PC-9 (cell line): ENCODE results near the gene PRDM15. TPM values are rescaled to one million over a fixed set of nuclear protein-coding genes. Genes with fewer than 3 reads are reported as not detected.

ENCODE experiments used
- BruUV-seq: library from RNA; stranded (reverse); fragments of 400-500 nt; replicated peaks from 2 replicates; lab custom pipeline; 2021; lab: Mats Ljungman, UMichigan
- CTCF ChIA-PET: fragments of 300-600 bp; sonication (Branson Sonifier 250); formaldehyde crosslinking; loops from one replicate; lab custom pipeline; 2022; ENCODE audit warnings: antibody characterized with exemption; lab: Charles Lee
- POLR2A ChIA-PET: fragments of 300-600 bp; sonication (Branson Sonifier 250); formaldehyde crosslinking; loops from one replicate; lab custom pipeline; 2022; ENCODE audit warnings: antibody characterized with exemption; ENCODE audit not compliant: unreplicated experiment; lab: Charles Lee
- DNase-seq, 2 experiments: peaks; one replicate each; pipeline versions ENCODE4 v3.0.0 to v3.0.0-alpha.2; 2015 to 2022; ENCODE audit warnings: mixed read lengths in 1 of 2
- H2AFZ ChIP-seq: fragments of 200-600 bp; sonication (generic); 2 replicates; pipeline ENCODE4 v1.8.1; 2017; ENCODE audit warnings: antibody characterized with exemption
- H3F3A ChIP-seq: fragments of 200-600 bp; sonication (generic); 2 replicates; pipeline ENCODE4 v1.8.1; 2017; ENCODE audit warnings: antibody characterized with exemption, mild to moderate bottlenecking, low read depth; ENCODE audit not compliant: insufficient read depth
- H3K27ac ChIP-seq: fragments of 200-600 bp; sonication (generic); 2 replicates; pipeline ENCODE4 v1.6.1; 2016; ENCODE audit warnings: mixed run types
- H3K27me3 ChIP-seq: fragments of 200-600 bp; sonication (generic); 2 replicates; pipeline ENCODE4 v1.6.1; 2016; ENCODE audit warnings: low read depth, mixed run types; ENCODE audit not compliant: insufficient read depth
- H3K36me3 ChIP-seq: fragments of 200-600 bp; sonication (generic); 2 replicates; pipeline ENCODE4 v1.6.1; 2016; ENCODE audit warnings: low read depth, mixed run types
- H3K4me1 ChIP-seq: fragments of 200-600 bp; sonication (generic); replicated peaks from 2 replicates; pipeline ENCODE4 v1.6.1; 2016; ENCODE audit warnings: mixed run types; ENCODE audit not compliant: insufficient read depth
- H3K4me2 ChIP-seq: fragments of 200-600 bp; sonication (generic); 2 replicates; pipeline ENCODE4 v1.6.1; 2017; ENCODE audit warnings: mixed run types
- H3K4me3 ChIP-seq: fragments of 200-600 bp; sonication (generic); 2 replicates; pipeline ENCODE4 v1.6.1; 2016; ENCODE audit warnings: mixed run types
- H3K79me2 ChIP-seq: fragments of 200-600 bp; sonication (generic); 2 replicates; pipeline ENCODE4 v1.6.1; 2017; ENCODE audit warnings: low read depth, mixed run types
- H3K9me2 ChIP-seq: fragments of 200-600 bp; sonication (generic); 2 replicates; pipeline ENCODE4 v1.8.1; 2017; ENCODE audit warnings: mild to moderate bottlenecking; ENCODE audit not compliant: insufficient read depth
- H3K9me3 ChIP-seq: fragments of 200-600 bp; sonication (generic); 2 replicates; pipeline ENCODE4 v1.8.1; 2016; ENCODE audit warnings: low read depth; ENCODE audit not compliant: insufficient read depth
- H4K20me1 ChIP-seq: fragments of 200-600 bp; sonication (generic); 2 replicates; pipeline ENCODE4 v1.8.1; 2017; ENCODE audit not compliant: insufficient read depth
- CTCF ChIP-seq: fragments of 200-600 bp; sonication (generic); conservative IDR thresholded peaks from 2 replicates; pipeline ENCODE4 v1.6.1; 2017; ENCODE audit warnings: mixed run types, antibody characterized with exemption, mild to moderate bottlenecking, moderate library complexity
- EZH2 ChIP-seq: fragments of 200-600 bp; sonication (generic); IDR thresholded peaks from 2 replicates; pipeline ENCODE4 v1.8.0; 2017; ENCODE audit warnings: antibody characterized with exemption, low read depth
- intact Hi-C: fragments of 100-400 bp; cut with micrococcal nuclease; formaldehyde crosslinking; loops from one replicate; pipeline ENCODE4 v1.10.0; 2022; ENCODE audit not compliant: unreplicated experiment
- total RNA-seq: library from RNA; stranded (reverse); gene quantifications from 2 replicates; pipeline ENCODE4 v1.2.3, GENCODE V29; 2021

The PRDM15 gene
- total RNA-seq, 1 experiment from 2014 or later, result 8.8 TPM

GRCh38 chr21:41890355-41890754 is 11.2 kb upstream of the PRDM15 start:
- intact Hi-C loops, result loop anchor here (5.0 kb wide), 1 partner anchor 67 kb away; no protein-coding TSS in a partner anchor
- TF ChIP-seq EZH2 (no peak), CTCF (no peak)
- Histone ChIP-seq H3K36me3 (no peaks in the 10 kb centered on the region), H3K9me3 (no peaks in the 10 kb centered on the region), H3K4me3 (no peak overlapping the region), H3F3A (no peaks in the 10 kb centered on the region), H3K27me3 (no peaks in the 10 kb centered on the region), H3K27ac (no peak overlapping the region), H3K79me2 (no peaks in the 10 kb centered on the region), H4K20me1 (no peaks in the 10 kb centered on the region), H3K4me2 (no peak overlapping the region), H2AFZ (no peak overlapping the region), H3K9me2 (no peaks in the 10 kb centered on the region), H3K4me1 (peaks cover 18% of the 10 kb centered on the region)
- CTCF ChIA-PET, result no interaction called here
- POLR2A ChIA-PET, result no interaction called here
- BruUV-seq, result no TSS peak
- no peak for DNase-seq

GRCh38 chr21:41888749-41889376 is 9.7 kb upstream of the PRDM15 start:
- Histone ChIP-seq H3K27ac (no peak overlapping the region), H3K4me1 (peaks cover 18% of the 10 kb centered on the region), H3K4me2 (no peak overlapping the region), H3K9me2 (no peaks in the 10 kb centered on the region), H4K20me1 (no peaks in the 10 kb centered on the region), H3K4me3 (no peak overlapping the region), H3K9me3 (no peaks in the 10 kb centered on the region), H3K36me3 (no peaks in the 10 kb centered on the region), H2AFZ (no peak overlapping the region), H3K27me3 (no peaks in the 10 kb centered on the region), H3K79me2 (no peaks in the 10 kb centered on the region), H3F3A (no peaks in the 10 kb centered on the region)
- DNase-seq, result no peak
- ChIA-PET POLR2A (interaction anchor here (0.6 kb wide), 1 partner anchor 38 kb away, joined by 3 read pairs; no protein-coding TSS in a partner anchor), CTCF (no interaction called here)
- BruUV-seq, result no TSS peak
- no peak for TF ChIP-seq CTCF
- no peak for TF ChIP-seq EZH2
- intact Hi-C loops, result no loop called here

- BruUV-seq, result no TSS peak
- no peak for DNase-seq
- H4K20me1 ChIP-seq, result no peaks in the 10 kb centered on the region
- no peak overlapping the region for H3K4me2 ChIP-seq
- POLR2A ChIA-PET, result no interaction called here
- H3K4me3 ChIP-seq, result no peak overlapping the region
- H2AFZ ChIP-seq, result no peak overlapping the region
- peaks cover 18% of the 10 kb centered on the region for H3K4me1 ChIP-seq
- no peaks in the 10 kb centered on the region for H3K9me3 ChIP-seq
- TF ChIP-seq EZH2, result no peak
- TF ChIP-seq CTCF, result no peak
- intact Hi-C loops, result no loop called here
- no peaks in the 10 kb centered on the region for H3K27me3 ChIP-seq
- H3K36me3 ChIP-seq, result no peaks in the 10 kb centered on the region
- H3K27ac ChIP-seq, result no peak overlapping the region
- no peaks in the 10 kb centered on the region for H3K9me2 ChIP-seq
- no peaks in the 10 kb centered on the region for H3K79me2 ChIP-seq
- no peaks in the 10 kb centered on the region for H3F3A ChIP-seq
- CTCF ChIA-PET, result no interaction called here
These were observed 8.5 kb upstream of the PRDM15 start for GRCh38 chr21:41887667-41888066.
